Glutamatergic neuron (in vitro differentiated cells): Measurements from ENCODE around the gene KANK4. TPM values are rescaled to one million over a fixed set of nuclear protein-coding genes. Genes with fewer than 3 reads are reported as not detected.

ENCODE experiments used
- DNase-seq: peaks from one replicate; pipeline ENCODE4 v3.0.0; 2022
- H3K27ac Mint-ChIP-seq: one replicate; pipeline ENCODE4 v1.8.0; 2020; ENCODE audit warnings: mild to moderate bottlenecking, mixed read lengths, inconsistent platforms; ENCODE audit not compliant: unreplicated experiment
- H3K27me3 Mint-ChIP-seq: one replicate; pipeline ENCODE4 v1.8.0; 2020; ENCODE audit warnings: mild to moderate bottlenecking, moderate library complexity, mixed read lengths, inconsistent platforms; ENCODE audit not compliant: unreplicated experiment
- H3K36me3 Mint-ChIP-seq: one replicate; pipeline ENCODE4 v1.8.0; 2020; ENCODE audit warnings: mild to moderate bottlenecking, mixed read lengths, inconsistent platforms; ENCODE audit not compliant: unreplicated experiment
- H3K4me1 Mint-ChIP-seq: one replicate; pipeline ENCODE4 v1.8.0; 2020; ENCODE audit warnings: mild to moderate bottlenecking, low read depth, mixed read lengths, inconsistent platforms; ENCODE audit not compliant: unreplicated experiment
- H3K4me3 Mint-ChIP-seq: one replicate; pipeline ENCODE4 v1.8.0; 2020; ENCODE audit warnings: mild to moderate bottlenecking, mixed read lengths, inconsistent platforms; ENCODE audit not compliant: unreplicated experiment
- H3K9me3 Mint-ChIP-seq: one replicate; pipeline ENCODE4 v1.8.0; 2020; ENCODE audit warnings: mild to moderate bottlenecking, moderate library complexity, mixed read lengths, inconsistent platforms; ENCODE audit not compliant: unreplicated experiment
- CTCF ChIP-seq: fragments of 200-600 bp; sonication (generic); IDR thresholded peaks from one replicate; pipeline ENCODE4 v1.5.0; 2021; ENCODE audit not compliant: partially characterized antibody, unreplicated experiment
- total RNA-seq: library from RNA; stranded (reverse); fragmentation: NEBNext Ultra II Directional; extraction: Animal tissue kit (Norgen Biotek cat#: 25700); gene quantifications from one replicate; pipeline ENCODE4 v1.2.1, GENCODE V29; 2021; ENCODE audit not compliant: unreplicated experiment

KANK4 gene
- total RNA-seq, 1 donor from 2014 or later: not detected

DNA sequence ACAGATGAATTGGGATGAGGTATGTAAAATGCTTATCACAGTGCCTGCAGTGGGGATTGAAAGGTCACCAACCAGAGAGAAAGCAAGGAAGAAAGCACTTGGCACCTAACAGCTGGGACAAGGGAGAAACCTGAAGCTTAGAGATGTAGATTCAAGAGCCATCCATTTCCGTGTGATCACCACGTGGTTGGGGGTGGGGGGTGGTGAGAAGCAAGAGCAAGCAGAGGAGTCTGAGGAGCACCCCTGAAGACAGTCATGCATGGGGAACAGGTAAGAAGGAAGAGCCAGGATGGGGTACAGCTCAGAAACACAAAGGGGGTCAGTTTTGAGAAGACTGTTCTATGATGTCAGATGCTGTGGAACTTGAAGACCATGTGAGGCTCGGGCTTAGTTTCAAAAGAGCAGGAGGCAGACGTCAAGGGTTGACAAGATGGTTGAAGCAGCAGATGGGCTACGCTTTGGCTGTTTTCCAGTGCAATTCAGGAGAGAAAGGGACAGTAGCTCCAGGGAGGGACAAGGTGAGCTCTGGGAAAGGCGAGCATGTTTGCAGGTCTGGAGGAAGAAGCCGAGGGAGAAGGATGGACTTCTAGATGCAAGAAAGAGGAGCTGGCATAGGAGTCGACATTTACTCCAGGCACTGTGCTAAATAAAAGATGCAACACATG is 17.4 kb downstream of the KANK4 start:
- H3K4me1 Mint-ChIP-seq: no peaks in the 10 kb centered on the region
- H3K9me3 Mint-ChIP-seq: no peaks in the 10 kb centered on the region
- no peaks in the 10 kb centered on the region for H3K36me3 Mint-ChIP-seq
- DNase-seq: no peak
- no peak overlapping the region for H3K4me3 Mint-ChIP-seq
- H3K27me3 Mint-ChIP-seq: peaks cover 2% of the 10 kb centered on the region
- TF ChIP-seq CTCF: no peak
- no peak overlapping the region for H3K27ac Mint-ChIP-seq

DNA sequence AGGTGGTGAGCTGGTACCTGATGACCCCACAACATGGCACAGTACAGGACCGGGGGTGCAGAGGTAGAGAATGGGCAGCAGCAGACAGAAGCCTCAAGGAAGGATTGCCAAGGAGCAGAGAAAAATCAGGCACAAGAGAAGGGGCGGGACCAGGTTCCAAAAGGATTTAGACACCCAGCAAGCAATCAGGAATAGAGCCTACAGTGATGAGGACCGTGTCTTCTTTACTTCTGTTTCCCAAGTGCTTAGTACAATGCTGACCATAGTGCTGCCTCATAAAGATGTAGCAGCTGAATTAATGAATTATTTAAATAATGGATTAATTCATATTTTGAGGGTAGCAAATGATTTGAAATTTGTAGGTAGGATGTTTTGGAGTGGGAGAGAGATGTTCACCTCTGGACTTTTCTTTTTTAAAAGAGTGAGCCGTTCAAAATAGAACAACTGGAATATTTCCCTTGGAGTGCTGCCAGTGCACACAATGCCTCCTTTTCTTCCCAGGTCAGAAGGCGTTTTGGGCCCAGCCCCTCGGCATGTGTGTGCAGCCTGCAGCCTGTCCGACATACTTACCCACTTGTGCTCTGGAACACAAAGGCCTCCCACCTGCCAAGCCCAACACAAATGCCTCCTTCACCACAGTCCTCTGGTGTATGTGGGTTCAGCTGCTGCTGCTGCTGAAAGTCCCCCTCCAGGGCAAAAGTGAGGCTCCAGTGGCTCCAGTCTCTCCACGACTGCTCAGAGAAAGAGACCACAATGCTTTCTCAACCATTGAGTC is 19.6 kb downstream of the KANK4 start:
- Mint-ChIP-seq H3K9me3 (no peaks in the 10 kb centered on the region), H3K4me3 (no peak overlapping the region), H3K27me3 (peaks cover 2% of the 10 kb centered on the region), H3K4me1 (peaks cover 4% of the 10 kb centered on the region), H3K36me3 (no peaks in the 10 kb centered on the region), H3K27ac (no peak overlapping the region)
- TF ChIP-seq CTCF: no peak
- DNase-seq: no peak

DNA sequence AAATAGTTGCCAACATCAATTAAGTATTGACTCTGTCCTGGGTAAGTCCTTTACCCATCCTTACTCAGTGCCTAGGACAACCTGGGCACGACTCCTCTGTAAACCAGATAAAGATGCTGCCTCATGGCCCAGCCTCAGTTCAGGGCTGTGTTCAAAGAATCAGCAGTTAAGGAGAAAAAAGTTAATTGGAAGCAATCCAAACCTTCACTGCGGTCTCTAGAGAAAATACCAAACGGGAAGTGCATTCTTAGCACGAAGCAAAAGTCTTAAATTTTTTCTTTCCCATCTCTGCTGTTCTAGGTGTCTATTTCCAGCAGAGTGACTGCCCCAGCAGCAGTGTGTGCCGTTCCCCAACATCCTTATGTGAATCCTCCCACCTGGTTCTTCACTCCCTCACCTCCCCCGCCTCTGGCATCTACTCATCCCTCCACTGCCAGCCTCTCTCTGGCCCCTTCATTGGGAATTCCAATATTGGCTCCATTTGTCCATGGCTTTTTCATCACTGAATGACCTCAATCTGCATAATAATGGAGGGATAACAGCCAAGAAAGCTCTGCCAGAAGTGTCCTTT is 23.2 kb downstream of the KANK4 start:
- no peaks in the 10 kb centered on the region for H3K9me3 Mint-ChIP-seq
- no peak for TF ChIP-seq CTCF
- no peak overlapping the region for H3K27ac Mint-ChIP-seq
- peaks cover 4% of the 10 kb centered on the region for H3K4me1 Mint-ChIP-seq
- no peak for DNase-seq
- H3K4me3 Mint-ChIP-seq: no peak overlapping the region
- no peaks in the 10 kb centered on the region for H3K36me3 Mint-ChIP-seq
- H3K27me3 Mint-ChIP-seq: peaks cover 4% of the 10 kb centered on the region

- no peak for TF ChIP-seq CTCF
- Mint-ChIP-seq H3K9me3 (no peaks in the 10 kb centered on the region), H3K4me1 (peaks cover 5% of the 10 kb centered on the region), H3K36me3 (no peaks in the 10 kb centered on the region), H3K27me3 (peaks cover 4% of the 10 kb centered on the region), H3K27ac (no peak overlapping the region), H3K4me3 (no peak overlapping the region)
- DNase-seq: no peak
Measured at GRCh38 chr1:62294261-62294660, 25.0 kb downstream of the KANK4 start.

GRCh38 chr1:62288662-62289061 is 30.6 kb downstream of the KANK4 start:
- peaks cover 10% of the 10 kb centered on the region for H3K4me1 Mint-ChIP-seq
- peaks cover 8% of the 10 kb centered on the region for H3K27me3 Mint-ChIP-seq
- no peaks in the 10 kb centered on the region for H3K9me3 Mint-ChIP-seq
- H3K27ac Mint-ChIP-seq: no peak overlapping the region
- no peak overlapping the region for H3K4me3 Mint-ChIP-seq
- no peak for DNase-seq
- no peaks in the 10 kb centered on the region for H3K36me3 Mint-ChIP-seq
- TF ChIP-seq CTCF: no peak
